ENCODE data around the gene ETV5. TPM values are rescaled to one million over a fixed set of nuclear protein-coding genes. Genes with fewer than 3 reads are reported as not detected.
A peak's percentile ranks its signal among the peaks of the same experiment; 100 is the strongest.

The ETV5 gene
- total and polyA plus RNA-seq, 7 experiments from 2014 or later: 0.56 to 2.3 (median 0.97) TPM; not detected in 3

GRCh38 chr3:186125118-186125517, 16.2 kb upstream of the ETV5 start:
- no peak overlapping the region for H3K4me3 ChIP-seq (ENCODE audit: low read length)
- intact Hi-C loops (cut with micrococcal nuclease): no loop called here
- DNase-seq (no peak), ATAC-seq (peak; percentile 12)
- peaks cover 0 to 5% (median 0%) of the 10 kb centered on the region in 11 donors for H3K9me3 Mint-ChIP-seq
- ChIA-PET CTCF (no interaction called here), POLR2A (no interaction called here)
- no peak overlapping the region for H3K27ac Mint-ChIP-seq
- no peak overlapping the region for H3K27ac ChIP-seq (ENCODE audit: low read depth, low read length)
- no peaks in the 10 kb centered on the region for H3K36me3 Mint-ChIP-seq
- H3K4me3 Mint-ChIP-seq: no peak overlapping the region
- H3K9me3 ChIP-seq (ENCODE audit: control insufficient read depth in 2 of 3, low read length in 3 of 3): no peaks in the 10 kb centered on the region
- H3K27me3 Mint-ChIP-seq: peaks cover 21 to 31% (median 23%) of the 10 kb centered on the region in 5 donors
- H3K36me3 ChIP-seq (ENCODE audit: control insufficient read depth in 2 of 3, insufficient read depth in 3 of 3, low read length in 3 of 3): no peaks in the 10 kb centered on the region
- no peaks in the 10 kb centered on the region for H3K4me1 ChIP-seq (ENCODE audit: control insufficient read depth in 2 of 2, insufficient read depth in 2 of 2, low read length in 2 of 2)
- H3K4me1 Mint-ChIP-seq: no peaks in the 10 kb centered on the region
- H3K27me3 ChIP-seq (ENCODE audit: control insufficient read depth in 2 of 2, insufficient read depth in 2 of 2, low read length in 2 of 2): no peaks in the 10 kb centered on the region

- no peak overlapping the region for H3K4me3 Mint-ChIP-seq
- DNase-seq (no peak), ATAC-seq (no peak)
- ChIA-PET CTCF (no interaction called here), POLR2A (no interaction called here)
- peaks cover 0 to 5% (median 0%) of the 10 kb centered on the region in 11 donors for H3K9me3 Mint-ChIP-seq
- peaks cover 23 to 36% (median 27%) of the 10 kb centered on the region in 5 donors for H3K27me3 Mint-ChIP-seq
- Histone ChIP-seq H3K4me1 (ENCODE audit: control insufficient read depth in 2 of 2, insufficient read depth in 2 of 2, low read length in 2 of 2) (no peaks in the 10 kb centered on the region), H3K36me3 (ENCODE audit: control insufficient read depth in 2 of 3, insufficient read depth in 3 of 3, low read length in 3 of 3) (no peaks in the 10 kb centered on the region), H3K27ac (ENCODE audit: low read depth, low read length) (no peak overlapping the region), H3K27me3 (ENCODE audit: control insufficient read depth in 2 of 2, insufficient read depth in 2 of 2, low read length in 2 of 2) (no peaks in the 10 kb centered on the region), H3K9me3 (ENCODE audit: control insufficient read depth in 2 of 3, low read length in 3 of 3) (no peaks in the 10 kb centered on the region), H3K4me3 (ENCODE audit: low read length) (no peak overlapping the region)
- H3K27ac Mint-ChIP-seq: no peak overlapping the region
- no peaks in the 10 kb centered on the region for H3K4me1 Mint-ChIP-seq
- intact Hi-C loops (cut with micrococcal nuclease): no loop called here
- no peaks in the 10 kb centered on the region for H3K36me3 Mint-ChIP-seq
Measured at GRCh38 chr3:186124592-186124991, 15.7 kb upstream of the ETV5 start.

GRCh38 chr3:186123012-186123411, 14.1 kb upstream of the ETV5 start:
- H3K27me3 Mint-ChIP-seq: peaks cover 34 to 48% (median 38%) of the 10 kb centered on the region in 5 donors
- H3K9me3 Mint-ChIP-seq: peaks cover 0 to 5% (median 0%) of the 10 kb centered on the region in 11 donors
- Histone ChIP-seq H3K36me3 (ENCODE audit: control insufficient read depth in 2 of 3, insufficient read depth in 3 of 3, low read length in 3 of 3) (no peaks in the 10 kb centered on the region), H3K4me1 (ENCODE audit: control insufficient read depth in 2 of 2, insufficient read depth in 2 of 2, low read length in 2 of 2) (no peaks in the 10 kb centered on the region), H3K27me3 (ENCODE audit: control insufficient read depth in 2 of 2, insufficient read depth in 2 of 2, low read length in 2 of 2) (no peaks in the 10 kb centered on the region), H3K4me3 (ENCODE audit: low read length) (no peak overlapping the region), H3K27ac (ENCODE audit: low read depth, low read length) (no peak overlapping the region), H3K9me3 (ENCODE audit: control insufficient read depth in 2 of 3, low read length in 3 of 3) (no peaks in the 10 kb centered on the region)
- H3K27ac Mint-ChIP-seq: no peak overlapping the region
- CTCF ChIA-PET: interaction anchor here (0.5 kb wide), 1 partner anchor 138 kb away, joined by 3 read pairs; no protein-coding TSS in a partner anchor
- no peaks in the 10 kb centered on the region for H3K4me1 Mint-ChIP-seq
- intact Hi-C loops (cut with micrococcal nuclease): no loop called here
- DNase-seq (no peak), ATAC-seq (no peak)
- POLR2A ChIA-PET: no interaction called here
- H3K4me3 Mint-ChIP-seq: no peak overlapping the region
- H3K36me3 Mint-ChIP-seq: no peaks in the 10 kb centered on the region

- Mint-ChIP-seq H3K4me1 (no peaks in the 10 kb centered on the region), H3K27me3 (peaks cover 41 to 56% (median 45%) of the 10 kb centered on the region in 5 donors)
- POLR2A ChIA-PET: no interaction called here
Measured at GRCh38 chr3:186121968-186122367, 13.1 kb upstream of the ETV5 start.

GRCh38 chr3:186121278-186121677, 12.4 kb upstream of the ETV5 start:
- H3K9me3 Mint-ChIP-seq: peaks cover 0 to 5% (median 0%) of the 10 kb centered on the region in 11 donors
- peaks cover 44 to 61% (median 50%) of the 10 kb centered on the region in 5 donors for H3K27me3 Mint-ChIP-seq
- POLR2A ChIA-PET: no interaction called here
- H3K4me3 ChIP-seq (ENCODE audit: low read length): no peak overlapping the region
- H3K9me3 ChIP-seq (ENCODE audit: control insufficient read depth in 2 of 3, low read length in 3 of 3): no peaks in the 10 kb centered on the region
- H3K27ac ChIP-seq (ENCODE audit: low read depth, low read length): no peak overlapping the region
- H3K4me1 ChIP-seq (ENCODE audit: control insufficient read depth in 2 of 2, insufficient read depth in 2 of 2, low read length in 2 of 2): no peaks in the 10 kb centered on the region
- H3K27me3 ChIP-seq (ENCODE audit: control insufficient read depth in 2 of 2, insufficient read depth in 2 of 2, low read length in 2 of 2): no peaks in the 10 kb centered on the region
- H3K36me3 ChIP-seq (ENCODE audit: control insufficient read depth in 2 of 3, insufficient read depth in 3 of 3, low read length in 3 of 3): no peaks in the 10 kb centered on the region
- DNase-seq (no peak), ATAC-seq (no peak)
- H3K4me1 Mint-ChIP-seq: no peaks in the 10 kb centered on the region
- intact Hi-C loops (cut with micrococcal nuclease): no loop called here
- H3K36me3 Mint-ChIP-seq: no peaks in the 10 kb centered on the region
- H3K4me3 Mint-ChIP-seq: no peak overlapping the region
- H3K27ac Mint-ChIP-seq: no peak overlapping the region
- CTCF ChIA-PET: no interaction called here

More at GRCh38 chr3:186121968-186122367, 13.1 kb upstream of the ETV5 start:
- Histone ChIP-seq H3K4me3 (ENCODE audit: low read length) (no peak overlapping the region), H3K36me3 (ENCODE audit: control insufficient read depth in 2 of 3, insufficient read depth in 3 of 3, low read length in 3 of 3) (no peaks in the 10 kb centered on the region), H3K9me3 (ENCODE audit: control insufficient read depth in 2 of 3, low read length in 3 of 3) (no peaks in the 10 kb centered on the region), H3K27me3 (ENCODE audit: control insufficient read depth in 2 of 2, insufficient read depth in 2 of 2, low read length in 2 of 2) (no peaks in the 10 kb centered on the region), H3K4me1 (ENCODE audit: control insufficient read depth in 2 of 2, insufficient read depth in 2 of 2, low read length in 2 of 2) (no peaks in the 10 kb centered on the region), H3K27ac (ENCODE audit: low read depth, low read length) (no peak overlapping the region)
- CTCF ChIA-PET: no interaction called here
- ATAC-seq (no peak), DNase-seq (no peak)
- no peak overlapping the region for H3K4me3 Mint-ChIP-seq
- no peaks in the 10 kb centered on the region for H3K36me3 Mint-ChIP-seq
- intact Hi-C loops (cut with micrococcal nuclease): no loop called here
- H3K27ac Mint-ChIP-seq: no peak overlapping the region
- peaks cover 0 to 5% (median 0%) of the 10 kb centered on the region in 11 donors for H3K9me3 Mint-ChIP-seq

- Mint-ChIP-seq H3K4me3 (no peak overlapping the region), H3K36me3 (no peaks in the 10 kb centered on the region), H3K4me1 (no peaks in the 10 kb centered on the region), H3K9me3 (peaks cover 0 to 5% (median 0%) of the 10 kb centered on the region in 11 donors), H3K27ac (no peak overlapping the region), H3K27me3 (peaks cover 56 to 67% (median 62%) of the 10 kb centered on the region in 5 donors)
- Histone ChIP-seq H3K9me3 (ENCODE audit: control insufficient read depth in 2 of 3, low read length in 3 of 3) (no peaks in the 10 kb centered on the region), H3K4me3 (ENCODE audit: low read length) (no peak overlapping the region), H3K27me3 (ENCODE audit: control insufficient read depth in 2 of 2, insufficient read depth in 2 of 2, low read length in 2 of 2) (no peaks in the 10 kb centered on the region), H3K36me3 (ENCODE audit: control insufficient read depth in 2 of 3, insufficient read depth in 3 of 3, low read length in 3 of 3) (no peaks in the 10 kb centered on the region), H3K4me1 (ENCODE audit: control insufficient read depth in 2 of 2, insufficient read depth in 2 of 2, low read length in 2 of 2) (no peaks in the 10 kb centered on the region), H3K27ac (ENCODE audit: low read depth, low read length) (no peak overlapping the region)
- no peak for ATAC-seq
- ChIA-PET POLR2A (interaction anchor here (0.7 kb wide), 1 partner anchor 441 kb away, joined by 4 read pairs; no protein-coding TSS in a partner anchor), CTCF (no interaction called here)
- intact Hi-C loops (cut with micrococcal nuclease): no loop called here
- no peak for DNase-seq
Measured at GRCh38 chr3:186119499-186119898, 10.6 kb upstream of the ETV5 start.

GRCh38 chr3:186118692-186119091, 9.8 kb upstream of the ETV5 start:
- Mint-ChIP-seq H3K27ac (no peak overlapping the region), H3K4me1 (no peaks in the 10 kb centered on the region), H3K4me3 (no peak overlapping the region), H3K9me3 (peaks cover 0 to 5% (median 0%) of the 10 kb centered on the region in 11 donors), H3K27me3 (peaks cover 58 to 70% (median 69%) of the 10 kb centered on the region in 5 donors), H3K36me3 (no peaks in the 10 kb centered on the region)
- Histone ChIP-seq H3K27ac (ENCODE audit: low read depth, low read length) (no peak overlapping the region), H3K27me3 (ENCODE audit: control insufficient read depth in 2 of 2, insufficient read depth in 2 of 2, low read length in 2 of 2) (no peaks in the 10 kb centered on the region), H3K4me3 (ENCODE audit: low read length) (no peak overlapping the region), H3K36me3 (ENCODE audit: control insufficient read depth in 2 of 3, insufficient read depth in 3 of 3, low read length in 3 of 3) (no peaks in the 10 kb centered on the region), H3K9me3 (ENCODE audit: control insufficient read depth in 2 of 3, low read length in 3 of 3) (no peaks in the 10 kb centered on the region), H3K4me1 (ENCODE audit: control insufficient read depth in 2 of 2, insufficient read depth in 2 of 2, low read length in 2 of 2) (no peaks in the 10 kb centered on the region)
- POLR2A ChIA-PET: no interaction called here
- ATAC-seq: no peak
- CTCF ChIA-PET: no interaction called here
- DNase-seq: no peak
- intact Hi-C loops (cut with micrococcal nuclease): no loop called here
